Tibial artery (tissue), 4 donors: ENCODE results near the gene FLCN.
A peak's percentile ranks its signal among the peaks of the same experiment; 100 is the strongest.

ENCODE experiments used
- DNase-seq, 2 donors: peaks; one replicate each; pipeline ENCODE4 v3.0.0-alpha.2; 2019
- H3K27ac ChIP-seq, 2 donors: fragments of 200-600 bp; sonication (generic) in 1 of 2; 1 replicate in 1 of 2; 2 replicates in 1 of 2; pipeline ENCODE4 v1.5.1; 2018 to 2019; ENCODE audit warnings: mild to moderate bottlenecking in 1 of 2
- H3K27me3 ChIP-seq, 2 donors: fragments of 200-600 bp; sonication (generic) in 1 of 2; one replicate each; pipeline versions ENCODE4 v1.5.1 to v1.6.0; 2016 to 2019
- H3K36me3 ChIP-seq, 3 donors: fragments of 200-600 bp; sonication (generic) in 2 of 3; one replicate each; pipeline ENCODE4 v1.5.1; 2016 to 2019; ENCODE audit warnings: mild to moderate bottlenecking in 2 of 3
- H3K4me1 ChIP-seq, 4 donors: fragments of 200-600 bp; sonication (generic) in 2 of 4; 1 replicate in 3 of 4; 2 replicates in 1 of 4; pipeline ENCODE4 v1.5.1; 2016 to 2019
- H3K4me3 ChIP-seq, 2 donors: fragments of 200-600 bp; sonication (generic) in 1 of 2; 1 replicate in 1 of 2; 2 replicates in 1 of 2; pipeline ENCODE4 v1.5.1; 2018 to 2019; ENCODE audit warnings: mild to moderate bottlenecking in 2 of 2
- H3K9me3 ChIP-seq, 3 donors: fragments of 200-600 bp; sonication (generic) in 1 of 3; one replicate each; pipeline ENCODE4 v1.5.1; 2016 to 2019
- intact Hi-C: fragments of 100-400 bp; cut with DNase I; formaldehyde crosslinking; loops from one replicate; pipeline ENCODE4 v1.15.0; 2023; ENCODE audit warnings: low total_unique reads
- TF ChIP-seq, protein P1 (sequence below), 2 experiments: fragments of 200-600 bp in 1 of 2; fragments of 450-650 bp in 1 of 2; IDR thresholded peaks; one replicate each; pipeline ENCODE4 v1.5.1; 2017 to 2019; ENCODE audit warnings: antibody characterized with exemption in 2 of 2, mild to moderate bottlenecking in 1 of 2, moderate library complexity in 1 of 2

Gene FLCN

DNA sequence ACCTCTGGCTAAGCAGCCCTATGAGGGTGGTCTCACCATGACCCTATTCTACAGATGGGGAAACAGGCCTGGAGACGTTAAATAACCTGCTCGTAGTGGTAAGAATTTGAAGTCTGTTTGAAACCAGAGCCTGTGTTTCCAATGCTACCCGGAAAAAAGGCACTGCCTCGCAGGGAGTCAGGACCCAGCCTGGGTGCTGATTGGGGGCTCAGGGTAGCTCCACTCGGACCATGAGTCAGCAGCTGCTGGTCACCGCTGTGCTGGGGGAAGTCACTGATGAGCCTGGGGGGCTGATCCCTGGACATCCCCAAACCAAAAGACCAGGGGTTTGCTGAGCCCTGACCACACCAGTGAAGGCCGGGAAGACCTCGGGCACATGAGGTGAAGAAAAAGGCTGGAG is 21.4 kb downstream of the FLCN start:
- intact Hi-C loops, result no loop called here
- Histone ChIP-seq H3K27ac (no peak overlapping the region), H3K36me3 (peaks cover 76 to 100% (median 82%) of the 10 kb centered on the region in 3 donors), H3K4me3 (no peak overlapping the region), H3K9me3 (no peaks in the 10 kb centered on the region), H3K4me1 (no peaks in the 10 kb centered on the region), H3K27me3 (no peaks in the 10 kb centered on the region)
- TF ChIP-seq, protein P1, sequence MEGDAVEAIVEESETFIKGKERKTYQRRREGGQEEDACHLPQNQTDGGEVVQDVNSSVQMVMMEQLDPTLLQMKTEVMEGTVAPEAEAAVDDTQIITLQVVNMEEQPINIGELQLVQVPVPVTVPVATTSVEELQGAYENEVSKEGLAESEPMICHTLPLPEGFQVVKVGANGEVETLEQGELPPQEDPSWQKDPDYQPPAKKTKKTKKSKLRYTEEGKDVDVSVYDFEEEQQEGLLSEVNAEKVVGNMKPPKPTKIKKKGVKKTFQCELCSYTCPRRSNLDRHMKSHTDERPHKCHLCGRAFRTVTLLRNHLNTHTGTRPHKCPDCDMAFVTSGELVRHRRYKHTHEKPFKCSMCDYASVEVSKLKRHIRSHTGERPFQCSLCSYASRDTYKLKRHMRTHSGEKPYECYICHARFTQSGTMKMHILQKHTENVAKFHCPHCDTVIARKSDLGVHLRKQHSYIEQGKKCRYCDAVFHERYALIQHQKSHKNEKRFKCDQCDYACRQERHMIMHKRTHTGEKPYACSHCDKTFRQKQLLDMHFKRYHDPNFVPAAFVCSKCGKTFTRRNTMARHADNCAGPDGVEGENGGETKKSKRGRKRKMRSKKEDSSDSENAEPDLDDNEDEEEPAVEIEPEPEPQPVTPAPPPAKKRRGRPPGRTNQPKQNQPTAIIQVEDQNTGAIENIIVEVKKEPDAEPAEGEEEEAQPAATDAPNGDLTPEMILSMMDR (IDR thresholded peaks at IDR 0.05), result no peak
- DNase-seq, result no peak

GRCh38 chr17:17214646-17215436 is 22.1 kb downstream of the FLCN start:
- TF ChIP-seq, protein P1 (IDR thresholded peaks at IDR 0.05), result no peak
- peaks cover 69 to 93% (median 75%) of the 10 kb centered on the region in 3 donors for H3K36me3 ChIP-seq
- H3K9me3 ChIP-seq, result no peaks in the 10 kb centered on the region
- no peaks in the 10 kb centered on the region for H3K27me3 ChIP-seq
- no peak for DNase-seq
- H3K27ac ChIP-seq, result no peak overlapping the region
- intact Hi-C loops, result no loop called here
- H3K4me1 ChIP-seq, result no peaks in the 10 kb centered on the region
- no peak overlapping the region for H3K4me3 ChIP-seq

GRCh38 chr17:17213775-17214174 is 23.2 kb downstream of the FLCN start:
- DNase-seq, result no peak
- Histone ChIP-seq H3K36me3 (peaks cover 60 to 82% (median 64%) of the 10 kb centered on the region in 3 donors), H3K4me3 (no peak overlapping the region), H3K4me1 (no peaks in the 10 kb centered on the region), H3K27me3 (no peaks in the 10 kb centered on the region), H3K9me3 (no peaks in the 10 kb centered on the region), H3K27ac (no peak overlapping the region)
- intact Hi-C loops, result no loop called here
- TF ChIP-seq, protein P1 (IDR thresholded peaks at IDR 0.05), result no peak

- Histone ChIP-seq H3K27me3 (no peaks in the 10 kb centered on the region), H3K4me1 (peaks cover 6 to 42% (median 39%) of the 10 kb centered on the region in 4 donors), H3K27ac (peak overlapping the region; percentile 75 to 84), H3K36me3 (peaks cover 4 to 25% (median 9%) of the 10 kb centered on the region in 3 donors), H3K9me3 (no peaks in the 10 kb centered on the region), H3K4me3 (no peak overlapping the region)
- intact Hi-C loops, result loop anchor here (10.0 kb wide), 2 partner anchors 173 to 203 kb away; no protein-coding TSS in a partner anchor
- no peak for DNase-seq
- TF ChIP-seq, protein P1 (IDR thresholded peaks at IDR 0.05), result no peak
These were observed 29.0 kb downstream of the FLCN start for GRCh38 chr17:17207998-17208397.

GRCh38 chr17:17206913-17207335 is 30.0 kb downstream of the FLCN start:
- peak; percentile 51 to 74 for DNase-seq
- peaks cover 6 to 44% (median 39%) of the 10 kb centered on the region in 4 donors for H3K4me1 ChIP-seq
- H3K27ac ChIP-seq, result peak overlapping the region; percentile 75 to 84
- H3K9me3 ChIP-seq, result no peaks in the 10 kb centered on the region
- H3K27me3 ChIP-seq, result no peaks in the 10 kb centered on the region
- H3K36me3 ChIP-seq, result peaks cover 0 to 17% (median 1%) of the 10 kb centered on the region in 3 donors
- peak overlapping the region; percentile 47 to 62 for H3K4me3 ChIP-seq
- TF ChIP-seq, protein P1 (IDR thresholded peaks at IDR 0.05), result no peak
- intact Hi-C loops, result loop anchor here (10.0 kb wide), 2 partner anchors 172 to 202 kb away; no protein-coding TSS in a partner anchor
